GM21515 (cell line): Measurements from ENCODE around the gene HAUS7.

Source experiments
- ATAC-seq: cut with Tn5 transposase; IDR thresholded peaks from one replicate; pipeline ENCODE4 v1.9.1; 2021; ENCODE audit not compliant: unreplicated experiment

The HAUS7 gene

GRCh38 chrX:153441981-153442380 is 28.4 kb downstream of the HAUS7 start:
- ATAC-seq = no peak

- ATAC-seq = no peak
Measured at GRCh38 chrX:153441296-153441695, 29.1 kb downstream of the HAUS7 start.

- ATAC-seq = no peak
Measured at GRCh38 chrX:153440556-153441135, 29.7 kb downstream of the HAUS7 start.

- no peak for ATAC-seq
Measured at GRCh38 chrX:153439977-153440376, 30.4 kb downstream of the HAUS7 start.

GRCh38 chrX:153438532-153438931 is 31.8 kb downstream of the HAUS7 start:
- ATAC-seq = no peak

- no peak for ATAC-seq
Measured at GRCh38 chrX:153435845-153436244, 34.5 kb downstream of the HAUS7 start.

GRCh38 chrX:153434801-153435200 is 35.6 kb downstream of the HAUS7 start:
- ATAC-seq = no peak

- no peak for ATAC-seq
Measured at GRCh38 chrX:153433781-153434285, 36.5 kb downstream of the HAUS7 start.

GRCh38 chrX:153433161-153433680 is 37.2 kb downstream of the HAUS7 start:
- no peak for ATAC-seq

GRCh38 chrX:153430796-153431195 is 39.6 kb downstream of the HAUS7 start:
- no peak for ATAC-seq

- ATAC-seq = no peak
Measured at GRCh38 chrX:153426204-153426603, 44.2 kb downstream of the HAUS7 start.

GRCh38 chrX:153423652-153424051 is 46.7 kb downstream of the HAUS7 start:
- ATAC-seq = no peak

GRCh38 chrX:153421856-153422255 is 48.5 kb downstream of the HAUS7 start:
- ATAC-seq = no peak

GRCh38 chrX:153420851-153421599 is 49.4 kb downstream of the HAUS7 start:
- no peak for ATAC-seq

GRCh38 chrX:153417637-153418036 is 52.7 kb downstream of the HAUS7 start:
- no peak for ATAC-seq

- no peak for ATAC-seq
Measured at GRCh38 chrX:153416781-153417450, 53.5 kb downstream of the HAUS7 start.

- no peak for ATAC-seq
Measured at GRCh38 chrX:153414856-153415510, 55.4 kb downstream of the HAUS7 start.

GRCh38 chrX:153413731-153414130 is 56.6 kb downstream of the HAUS7 start:
- ATAC-seq = no peak

GRCh38 chrX:153412746-153413720 is 57.3 kb downstream of the HAUS7 start:
- ATAC-seq = no peak

- no peak for ATAC-seq
Measured at GRCh38 chrX:153411988-153412574, 58.3 kb downstream of the HAUS7 start.
